Mesenchymal stem cell (in vitro differentiated cells and primary cell): Measurements from ENCODE around the gene LTO1. TPM values are rescaled to one million over a fixed set of nuclear protein-coding genes. Genes with fewer than 3 reads are reported as not detected.

ENCODE experiments used
- DNase-seq: peaks from one replicate; pipeline ENCODE4 v3.0.0-alpha.2; 2013
- H2AFZ ChIP-seq: one replicate; pipeline ENCODE4 v1.6.1; 2013; ENCODE audit warnings: low read depth, mild to moderate bottlenecking, control low read depth, inconsistent platforms, low read length, moderate library complexity
- H2AK5ac ChIP-seq: 2 replicates; pipeline ENCODE4 v1.6.1; 2013; ENCODE audit warnings: low read length, moderate library complexity, mild to moderate bottlenecking, inconsistent platforms; ENCODE audit not compliant: severe bottlenecking
- H2BK120ac ChIP-seq: one replicate; pipeline ENCODE4 v1.6.1; 2013; ENCODE audit warnings: low read depth, mild to moderate bottlenecking, inconsistent platforms, low read length, moderate library complexity
- H2BK12ac ChIP-seq, 2 experiments: one replicate each; pipeline ENCODE4 v1.6.1; 2013; ENCODE audit warnings: inconsistent platforms in 2 of 2, low read length in 2 of 2, mild to moderate bottlenecking in 2 of 2, moderate library complexity in 2 of 2, control low read depth in 1 of 2
- H2BK15ac ChIP-seq: one replicate; pipeline ENCODE4 v1.6.1; 2013; ENCODE audit warnings: mild to moderate bottlenecking, low read depth, inconsistent platforms; ENCODE audit not compliant: poor library complexity, severe bottlenecking
- H2BK5ac ChIP-seq: 2 replicates; pipeline ENCODE4 v1.6.1; 2013; ENCODE audit warnings: low read depth, mild to moderate bottlenecking, low read length, control low read depth, inconsistent platforms; ENCODE audit not compliant: poor library complexity, severe bottlenecking
- H3K14ac ChIP-seq, 2 experiments: one replicate each; pipeline ENCODE4 v1.6.1; 2013; ENCODE audit warnings: inconsistent platforms in 2 of 2, low read length in 2 of 2, control low read depth in 1 of 2, mild to moderate bottlenecking in 1 of 2, moderate library complexity in 1 of 2
- H3K18ac ChIP-seq, 2 experiments: one replicate each; pipeline ENCODE4 v1.6.1; 2013; ENCODE audit warnings: inconsistent platforms in 2 of 2, low read length in 2 of 2, control low read depth in 1 of 2, low read depth in 1 of 2, mild to moderate bottlenecking in 1 of 2
- H3K23ac ChIP-seq, 2 experiments: one replicate each; pipeline ENCODE4 v1.6.1; 2013; ENCODE audit warnings: inconsistent platforms in 2 of 2, low read length in 2 of 2, mild to moderate bottlenecking in 2 of 2, moderate library complexity in 2 of 2, control low read depth in 1 of 2
- H3K27ac ChIP-seq: 2 replicates; pipeline ENCODE4 v1.5.1; 2013; ENCODE audit warnings: mild to moderate bottlenecking, moderate library complexity, low read length, control low read depth, inconsistent platforms; ENCODE audit not compliant: poor library complexity, severe bottlenecking
- H3K27me3 ChIP-seq, 2 experiments: 2 replicates each; pipeline versions ENCODE4 v1.6.1 to v1.7.0; 2013; ENCODE audit warnings: low read length in 2 of 2, mild to moderate bottlenecking in 2 of 2, moderate library complexity in 2 of 2, control low read depth in 1 of 2, inconsistent platforms in 1 of 2; ENCODE audit not compliant: control insufficient read depth in 1 of 2, insufficient read depth in 1 of 2
- H3K36me3 ChIP-seq, 2 experiments: 2 replicates each; pipeline versions ENCODE4 v1.6.1 to v1.7.0; 2013; ENCODE audit warnings: low read length in 2 of 2, control low read depth in 1 of 2, inconsistent platforms in 1 of 2, low read depth in 1 of 2, mild to moderate bottlenecking in 1 of 2; ENCODE audit not compliant: insufficient read depth in 2 of 2, control insufficient read depth in 1 of 2
- H3K4ac ChIP-seq, 2 experiments: one replicate each; pipeline ENCODE4 v1.6.1; 2013; ENCODE audit warnings: inconsistent platforms in 2 of 2, low read length in 2 of 2, mild to moderate bottlenecking in 2 of 2, moderate library complexity in 2 of 2, control low read depth in 1 of 2, low read depth in 1 of 2
- H3K4me1 ChIP-seq: 2 replicates; pipeline ENCODE4 v1.6.1; 2013; ENCODE audit warnings: low read depth, low read length, control low read depth; ENCODE audit not compliant: control insufficient read depth, insufficient read depth
- H3K4me2 ChIP-seq: 2 replicates; pipeline ENCODE4 v1.6.1; 2013; ENCODE audit warnings: low read length, mild to moderate bottlenecking, inconsistent platforms; ENCODE audit not compliant: poor library complexity, severe bottlenecking
- H3K4me3 ChIP-seq, 2 experiments: 2 replicates each; pipeline versions ENCODE4 v1.5.1 to v1.7.0; 2013; ENCODE audit warnings: low read length in 2 of 2, mild to moderate bottlenecking in 2 of 2, control low read depth in 1 of 2, low read depth in 1 of 2; ENCODE audit not compliant: insufficient read depth in 1 of 2
- H3K79me1 ChIP-seq: replicated peaks from 2 replicates; pipeline ENCODE4 v1.6.1; 2013; ENCODE audit warnings: mild to moderate bottlenecking, control low read depth, low read length, inconsistent platforms; ENCODE audit not compliant: poor library complexity, severe bottlenecking
- H3K9ac ChIP-seq: 2 replicates; pipeline ENCODE4 v1.7.0; 2013; ENCODE audit warnings: mild to moderate bottlenecking, low read length, moderate library complexity
- H3K9me3 ChIP-seq: 2 replicates; pipeline ENCODE4 v1.7.0; 2013; ENCODE audit warnings: mild to moderate bottlenecking, low read length; ENCODE audit not compliant: control insufficient read depth
- H4K8ac ChIP-seq: one replicate; pipeline ENCODE4 v1.6.1; 2013; ENCODE audit warnings: inconsistent platforms, mild to moderate bottlenecking, low read length, moderate library complexity
- H4K91ac ChIP-seq: one replicate; pipeline ENCODE4 v1.6.1; 2013; ENCODE audit warnings: mild to moderate bottlenecking, low read length, inconsistent platforms
- WGBS: methylation state at CpG from one replicate; pipeline ENCODE4 v1.1.7; 2013; ENCODE audit warnings: mixed read lengths; 5-methylcytosine and 5-hydroxymethylcytosine counted together
- polyA plus RNA-seq, 2 experiments: library from polyadenylated mRNA; stranded (reverse); fragments of 200-250 nt; gene quantifications; one replicate each; pipeline ENCODE4 v1.2.3, GENCODE V29; 2013

The LTO1 gene, protein sequence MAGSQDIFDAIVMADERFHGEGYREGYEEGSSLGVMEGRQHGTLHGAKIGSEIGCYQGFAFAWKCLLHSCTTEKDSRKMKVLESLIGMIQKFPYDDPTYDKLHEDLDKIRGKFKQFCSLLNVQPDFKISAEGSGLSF
- 12.8 TPM for polyA plus RNA-seq (2013, experiment 1 of 2)
- polyA plus RNA-seq (2013, experiment 2 of 2), result 12.4 TPM

DNA sequence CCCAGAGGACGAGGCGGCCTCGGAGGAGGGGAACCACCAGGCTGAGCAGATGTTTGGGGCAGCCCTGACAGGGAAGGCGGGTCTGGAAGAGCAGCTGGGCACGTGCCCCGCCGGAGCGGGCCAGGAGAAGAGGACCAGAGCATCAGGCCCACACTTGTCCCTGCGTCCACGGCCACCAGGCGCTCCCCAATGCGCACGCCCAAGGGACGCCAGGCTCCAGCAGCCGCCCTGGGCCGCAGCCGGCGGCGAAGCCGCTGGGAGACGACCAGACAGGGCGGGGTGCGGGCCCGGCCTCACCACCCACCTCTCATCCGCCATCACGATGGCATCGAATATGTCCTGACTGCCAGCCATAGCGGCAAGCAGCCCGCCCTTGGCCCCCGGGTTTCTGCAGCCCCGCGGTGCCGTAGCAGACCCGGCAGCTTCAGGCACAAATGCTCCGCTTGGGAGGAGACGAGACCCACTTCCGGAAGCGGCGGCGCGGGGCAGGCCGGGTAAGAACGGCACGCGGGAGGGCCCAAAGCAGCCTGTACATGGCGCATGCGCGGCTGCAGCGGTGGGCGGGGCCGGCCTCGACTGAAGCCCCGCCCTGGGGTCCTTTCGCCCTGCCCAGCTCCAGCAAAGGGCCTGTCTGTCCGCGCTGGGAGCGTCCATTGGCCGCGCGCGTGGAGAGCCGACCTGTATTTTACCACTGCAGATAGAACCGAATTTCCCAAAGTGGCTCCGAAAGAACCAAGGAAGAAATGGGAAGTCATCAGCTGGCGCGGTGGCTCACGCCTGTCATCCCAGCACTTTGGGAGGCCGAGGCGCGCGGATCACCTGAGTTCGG is at the start of gene LTO1:
Gene LTO1, minus strand, starts transcription at position 468 of the 829 bp plus-strand sequence. Its CDS starts 114 bp downstream, at position 354.
- H3K9ac ChIP-seq, result peak within 1 kb of the TSS; percentile 100
- H3K23ac ChIP-seq, result peak within 1 kb of the TSS in 1 of 2 experiments; percentile 95
- H3K14ac ChIP-seq, result peak within 1 kb of the TSS in 1 of 2 experiments; percentile 96
- no peaks in the 10 kb centered on the region for H3K9me3 ChIP-seq
- H3K27me3 ChIP-seq, result no peaks in the 10 kb centered on the region
- peaks cover 11% of the 10 kb centered on the region for H3K4me1 ChIP-seq
- H2AK5ac ChIP-seq, result peak within 1 kb of the TSS; percentile 16
- H4K8ac ChIP-seq, result peak within 1 kb of the TSS; percentile 99
- H3K27ac ChIP-seq, result peak within 1 kb of the TSS; percentile 90
- peaks cover 12 to 30% of the 10 kb centered on the region in 2 experiments for H3K36me3 ChIP-seq
- H2BK15ac ChIP-seq, result peak within 1 kb of the TSS; percentile 98
- peak within 1 kb of the TSS; percentile 9 for H2BK120ac ChIP-seq
- H3K4ac ChIP-seq, result peak within 1 kb of the TSS; percentile 95 to 98
- DNase-seq, result peak; percentile 94
- H3K4me3 ChIP-seq, result peak within 1 kb of the TSS; percentile 98 to 100
- H3K18ac ChIP-seq, result peak within 1 kb of the TSS; percentile 98 to 99
- H2BK12ac ChIP-seq, result peak within 1 kb of the TSS; percentile 18 to 38
- peaks cover 15% of the 10 kb centered on the region for H3K79me1 ChIP-seq
- H4K91ac ChIP-seq, result peak within 1 kb of the TSS; percentile 97
- peak within 1 kb of the TSS; percentile 73 for H2BK5ac ChIP-seq
- peak within 1 kb of the TSS; percentile 98 for H2AFZ ChIP-seq
- peak within 1 kb of the TSS; percentile 82 for H3K4me2 ChIP-seq
- WGBS, result 8% methylated on average over 67 of the region's 72 CpGs

DNA sequence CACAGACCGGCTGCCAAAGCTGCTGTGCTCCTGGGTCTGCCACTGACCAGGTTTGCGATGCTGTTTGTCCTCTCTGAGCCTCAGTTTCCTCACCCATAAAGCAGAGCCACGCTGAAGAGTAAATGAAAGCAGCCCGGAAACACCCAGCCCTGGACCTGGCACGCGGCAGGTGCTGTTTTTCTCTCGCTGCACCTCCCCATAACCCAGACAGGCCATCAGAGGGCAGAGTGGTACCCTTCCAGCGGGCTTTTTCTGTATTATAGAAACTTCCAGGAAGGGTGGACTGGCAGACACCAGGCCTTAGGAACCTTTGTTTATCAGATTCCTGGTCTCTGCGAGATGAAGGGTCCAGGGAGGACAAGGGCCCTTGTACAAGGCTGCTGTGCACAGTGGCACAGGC is 46.6 kb upstream of the LTO1 start:
- H3K4me3 ChIP-seq, result peak overlapping the region in 1 of 2 experiments; percentile 38
- no peak overlapping the region for H2AFZ ChIP-seq
- H4K8ac ChIP-seq, result peak overlapping the region; percentile 47
- H2BK5ac ChIP-seq, result no peak overlapping the region
- H3K36me3 ChIP-seq, result no peaks in the 10 kb centered on the region
- H3K23ac ChIP-seq, result no peak overlapping the region
- no peak overlapping the region for H3K18ac ChIP-seq
- H3K27ac ChIP-seq, result no peak overlapping the region
- H4K91ac ChIP-seq, result no peak overlapping the region
- no peak overlapping the region for H3K14ac ChIP-seq
- H3K9me3 ChIP-seq, result no peaks in the 10 kb centered on the region
- peaks cover 48 to 92% of the 10 kb centered on the region in 2 experiments for H3K27me3 ChIP-seq
- no peak overlapping the region for H2BK120ac ChIP-seq
- H2BK15ac ChIP-seq, result no peak overlapping the region
- 73% methylated on average over 9 of the region's 9 CpGs for WGBS
- no peak for DNase-seq
- no peak overlapping the region for H3K9ac ChIP-seq
- no peak overlapping the region for H3K4ac ChIP-seq
- H3K79me1 ChIP-seq, result no peaks in the 10 kb centered on the region
- no peak overlapping the region for H3K4me2 ChIP-seq
- H2BK12ac ChIP-seq, result no peak overlapping the region
- H3K4me1 ChIP-seq, result peaks cover 10% of the 10 kb centered on the region
- H2AK5ac ChIP-seq, result no peak overlapping the region

DNA sequence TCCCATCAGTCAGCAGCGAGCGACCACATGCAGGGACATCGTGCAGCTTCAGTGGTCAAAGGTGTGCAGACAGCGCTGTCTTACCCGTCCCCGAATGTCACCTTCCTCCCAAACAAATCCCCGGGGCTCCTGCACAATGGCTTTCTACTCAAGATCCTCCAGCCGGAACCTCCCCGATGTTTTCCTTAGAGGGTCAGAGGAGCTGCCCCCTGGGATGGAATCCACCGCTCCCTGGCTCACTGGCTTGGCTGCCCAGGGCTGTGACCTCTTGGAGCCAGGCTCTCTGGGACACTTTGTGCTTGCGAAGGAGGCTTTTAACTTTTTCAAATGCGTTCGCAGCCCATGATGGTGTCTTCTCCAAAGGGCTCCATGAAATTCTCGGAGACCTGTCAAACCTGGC is 46.0 kb upstream of the LTO1 start:
- no peak overlapping the region for H3K4me3 ChIP-seq
- no peak overlapping the region for H2BK5ac ChIP-seq
- H2AK5ac ChIP-seq, result no peak overlapping the region
- no peaks in the 10 kb centered on the region for H3K36me3 ChIP-seq
- H3K4me1 ChIP-seq, result peaks cover 3% of the 10 kb centered on the region
- no peak overlapping the region for H3K4ac ChIP-seq
- no peak overlapping the region for H3K9ac ChIP-seq
- H3K23ac ChIP-seq, result no peak overlapping the region
- H2BK12ac ChIP-seq, result no peak overlapping the region
- no peak overlapping the region for H4K8ac ChIP-seq
- H3K27ac ChIP-seq, result no peak overlapping the region
- H3K4me2 ChIP-seq, result no peak overlapping the region
- 77% methylated on average over 14 of the region's 14 CpGs for WGBS
- H3K79me1 ChIP-seq, result no peaks in the 10 kb centered on the region
- H3K27me3 ChIP-seq, result peaks cover 53 to 91% of the 10 kb centered on the region in 2 experiments
- H2BK15ac ChIP-seq, result no peak overlapping the region
- H3K9me3 ChIP-seq, result no peaks in the 10 kb centered on the region
- no peak overlapping the region for H3K14ac ChIP-seq
- no peak overlapping the region for H3K18ac ChIP-seq
- no peak overlapping the region for H2BK120ac ChIP-seq
- H2AFZ ChIP-seq, result no peak overlapping the region
- DNase-seq, result no peak
- H4K91ac ChIP-seq, result no peak overlapping the region

DNA sequence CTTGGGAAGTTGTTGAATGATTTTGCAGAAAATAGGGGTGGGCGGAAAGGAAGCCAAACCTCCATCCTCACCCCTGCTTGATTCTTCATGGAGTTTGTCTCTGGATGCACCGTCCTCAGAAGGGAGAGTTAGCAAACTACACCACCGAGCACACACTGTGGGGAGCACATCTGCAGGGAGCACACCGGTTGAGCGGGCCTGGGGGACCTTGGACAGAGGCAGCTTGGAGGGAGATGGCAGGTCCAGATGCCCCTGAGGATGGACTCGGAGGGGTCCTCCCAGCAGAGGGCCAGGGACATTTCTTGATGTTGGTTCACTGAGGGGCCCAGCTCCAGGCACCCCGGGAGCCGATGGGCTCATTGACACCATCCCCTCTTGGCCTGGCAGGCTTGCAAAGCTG is 43.8 kb upstream of the LTO1 start:
- Histone ChIP-seq H2AFZ (no peak overlapping the region), H2BK12ac (no peak overlapping the region), H3K4me2 (no peak overlapping the region), H3K23ac (no peak overlapping the region), H3K79me1 (no peaks in the 10 kb centered on the region), H3K4ac (no peak overlapping the region), H3K14ac (no peak overlapping the region), H3K4me1 (peaks cover 1% of the 10 kb centered on the region), H3K9ac (no peak overlapping the region), H3K4me3 (no peak overlapping the region), H4K8ac (no peak overlapping the region), H3K27ac (no peak overlapping the region), H3K18ac (no peak overlapping the region), H4K91ac (no peak overlapping the region), H3K27me3 (peaks cover 56 to 86% of the 10 kb centered on the region in 2 experiments), H2AK5ac (no peak overlapping the region), H2BK120ac (no peak overlapping the region), H2BK5ac (no peak overlapping the region), H2BK15ac (no peak overlapping the region), H3K9me3 (no peaks in the 10 kb centered on the region), H3K36me3 (no peaks in the 10 kb centered on the region)
- WGBS, result 92% methylated on average over 7 of the region's 8 CpGs
- DNase-seq, result no peak
